ENCODE results near the gene PTX4.

The PTX4 gene, protein sequence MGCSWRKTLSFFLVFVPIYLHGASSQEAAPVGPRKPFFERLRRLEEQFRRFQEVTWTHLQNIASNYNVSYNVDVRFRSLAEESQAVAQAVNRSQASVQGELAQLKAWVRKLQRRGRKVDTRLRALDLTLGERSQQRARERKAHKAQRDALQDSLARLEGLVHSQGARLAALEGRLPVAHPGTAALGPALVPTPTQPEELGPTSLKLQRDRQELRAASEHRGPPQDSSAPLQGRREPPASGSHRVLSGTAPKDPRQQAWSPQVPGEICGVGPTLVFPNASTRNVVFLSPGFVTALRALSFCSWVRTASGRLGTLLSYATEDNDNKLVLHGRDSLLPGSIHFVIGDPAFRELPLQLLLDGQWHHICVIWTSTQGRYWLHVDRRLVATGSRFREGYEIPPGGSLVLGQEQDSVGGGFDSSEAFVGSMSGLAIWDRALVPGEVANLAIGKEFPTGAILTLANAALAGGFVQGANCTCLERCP

DNA sequence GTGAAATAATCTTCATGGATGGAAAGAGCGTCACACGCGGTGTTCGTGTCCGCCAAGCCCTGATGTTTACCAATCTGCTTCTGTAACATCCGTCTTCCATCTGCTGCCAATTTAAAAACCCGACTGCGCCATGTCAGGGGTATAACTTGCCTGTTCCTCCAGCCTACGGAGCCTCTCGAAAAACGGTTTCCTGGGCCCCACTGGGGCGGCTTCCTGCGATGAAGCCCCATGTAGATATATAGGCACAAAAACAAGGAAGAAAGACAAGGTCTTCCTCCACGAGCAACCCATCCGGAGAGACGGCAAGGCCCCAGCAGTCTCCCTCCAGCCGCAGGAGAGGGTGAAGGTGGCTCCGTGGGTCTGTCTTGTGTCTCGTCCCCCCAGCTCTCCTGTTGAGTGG lies at the start of gene PTX4:
TSS of gene PTX4 (minus strand) at position 326 of the 400 bp plus-strand sequence. CDS start at position 291, 35 bp downstream.
- no peak for DNase-seq

DNA sequence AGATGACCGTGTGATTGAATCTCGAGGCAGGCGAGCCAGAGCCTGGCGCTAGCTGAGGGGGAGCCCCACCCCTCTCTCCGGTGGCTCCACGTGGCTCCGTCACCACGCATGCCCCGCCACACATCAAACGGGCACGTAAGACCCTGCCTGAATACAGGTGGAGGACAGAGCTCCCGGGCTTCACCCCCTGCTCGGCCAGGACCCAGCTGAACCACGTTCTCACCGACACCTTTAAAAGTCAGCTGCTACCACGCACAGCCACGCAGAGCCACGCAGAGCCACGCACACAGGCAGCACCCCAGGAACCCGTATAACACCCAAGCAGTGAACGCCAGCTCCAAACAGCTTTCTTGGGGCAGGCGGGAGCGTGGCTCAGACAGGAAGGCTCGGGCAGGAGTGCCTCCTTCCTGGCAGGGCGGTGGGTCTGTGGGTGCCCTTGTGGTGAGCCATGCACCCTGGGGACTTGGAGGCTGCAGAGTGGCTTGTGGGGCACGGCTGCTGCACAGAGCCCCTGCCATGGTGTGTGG lies 49.1 kb upstream of the PTX4 start:
- no peak for DNase-seq

GRCh38 chr16:1537138-1537577 lies 48.4 kb upstream of the PTX4 start:
- no peak for DNase-seq

GRCh38 chr16:1536601-1537000 lies 47.9 kb upstream of the PTX4 start:
- DNase-seq, result no peak

DNA sequence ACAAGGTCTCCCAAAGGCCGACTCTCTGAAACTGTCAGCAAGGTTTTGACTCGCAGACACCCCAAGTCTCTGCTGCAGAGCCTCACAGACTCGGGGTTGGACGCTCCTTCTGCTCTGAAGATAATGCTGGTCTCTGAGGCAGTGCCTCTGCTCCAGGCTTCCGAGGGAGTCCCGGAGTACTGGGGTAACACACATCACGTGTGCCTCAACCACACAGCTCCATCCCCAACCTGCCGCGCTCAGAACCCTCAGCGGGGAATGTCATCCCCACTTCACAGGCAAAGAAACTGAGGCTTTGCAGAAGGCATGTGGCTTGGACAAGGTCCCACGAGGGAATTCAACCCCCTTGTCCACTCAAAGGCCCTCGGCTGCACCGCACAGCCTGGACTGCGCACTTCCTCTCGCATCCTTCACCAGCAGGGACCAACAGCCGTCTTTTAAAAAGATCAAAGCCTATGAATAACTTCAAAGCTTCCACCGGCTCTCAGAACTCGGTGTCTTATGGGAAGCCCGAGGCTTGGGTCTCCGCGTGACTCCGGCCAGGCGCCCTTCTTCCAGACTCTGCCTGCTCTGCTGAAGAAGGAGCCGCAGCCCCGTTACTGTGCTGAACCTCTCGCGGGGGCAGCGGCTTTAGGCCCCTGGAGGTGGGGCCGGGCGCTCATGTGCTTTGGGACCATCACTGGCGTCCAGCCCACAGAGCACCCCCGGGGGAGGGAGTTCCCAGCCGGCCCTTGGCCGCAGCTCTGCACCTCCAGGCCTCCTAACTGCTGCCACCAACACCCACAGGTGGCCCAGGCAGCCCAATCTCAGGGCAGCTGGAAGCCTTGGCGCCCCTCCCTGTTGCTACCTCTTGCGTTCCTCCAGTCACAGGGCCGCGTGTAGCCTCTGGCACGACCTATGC lies 46.9 kb upstream of the PTX4 start:
- DNase-seq, result no peak

GRCh38 chr16:1534021-1535020 lies 45.6 kb upstream of the PTX4 start:
- DNase-seq, result no peak

- peak; percentile 54 for DNase-seq
Measured at GRCh38 chr16:1533443-1533951, 44.8 kb upstream of the PTX4 start, which contains the start of gene TMEM204. Gene TMEM204, plus strand, starts transcription at chr16:1533666. Its CDS starts 610 bp downstream, at chr16:1534276.

DNA sequence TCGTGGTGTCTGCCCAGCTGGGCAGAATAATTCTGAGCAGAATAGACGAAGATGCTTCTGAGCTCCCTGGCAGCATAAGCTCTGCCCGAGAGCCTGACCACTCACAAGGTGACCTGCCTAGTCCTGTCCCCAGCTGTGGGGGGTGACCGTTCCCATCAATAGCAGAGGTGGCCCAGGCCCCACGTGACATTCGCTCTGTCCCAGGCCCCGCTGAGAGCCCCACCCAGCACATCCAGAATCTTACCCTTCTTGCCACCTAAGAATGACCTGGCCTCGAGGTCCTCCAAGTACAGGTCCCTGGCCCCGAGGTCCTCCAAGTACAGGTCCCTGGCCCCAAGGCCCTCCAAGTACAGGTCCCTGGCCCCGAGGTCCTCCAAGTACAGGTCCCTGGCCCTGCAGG lies 44.0 kb upstream of the PTX4 start:
- no peak for DNase-seq

GRCh38 chr16:1532081-1532760 lies 43.5 kb upstream of the PTX4 start:
- DNase-seq, result no peak

GRCh38 chr16:1531638-1531910 lies 42.8 kb upstream of the PTX4 start:
- DNase-seq, result no peak

- DNase-seq, result peak; percentile 71
Measured at GRCh38 chr16:1530883-1531637, 42.3 kb upstream of the PTX4 start.

DNA sequence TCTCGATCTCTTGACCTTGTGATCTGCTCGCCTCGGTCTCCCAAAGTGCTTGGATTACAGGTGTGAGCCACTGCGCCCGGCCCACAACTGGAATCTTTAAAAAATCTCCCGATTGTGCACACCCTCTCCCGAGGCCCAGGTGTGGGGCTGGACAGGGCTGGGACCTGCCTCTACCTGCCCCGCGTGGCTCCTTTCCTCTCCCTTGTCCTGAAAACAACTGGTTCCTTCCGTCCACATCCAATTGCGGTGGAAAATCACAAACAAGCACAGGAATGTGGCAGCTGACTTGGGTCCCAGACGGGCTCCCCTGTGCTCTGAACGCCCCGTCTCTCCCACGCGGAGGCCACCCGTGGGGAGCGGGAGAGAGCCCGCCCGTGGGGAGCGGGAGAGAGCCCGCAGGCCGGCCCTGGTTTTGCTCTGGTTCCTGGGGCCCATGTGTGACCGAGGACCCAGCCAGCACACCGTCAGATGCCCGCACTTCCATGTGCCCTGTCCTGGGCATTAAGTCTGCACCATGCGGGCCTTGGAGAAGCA lies 41.7 kb upstream of the PTX4 start:
- DNase-seq, result no peak

DNA sequence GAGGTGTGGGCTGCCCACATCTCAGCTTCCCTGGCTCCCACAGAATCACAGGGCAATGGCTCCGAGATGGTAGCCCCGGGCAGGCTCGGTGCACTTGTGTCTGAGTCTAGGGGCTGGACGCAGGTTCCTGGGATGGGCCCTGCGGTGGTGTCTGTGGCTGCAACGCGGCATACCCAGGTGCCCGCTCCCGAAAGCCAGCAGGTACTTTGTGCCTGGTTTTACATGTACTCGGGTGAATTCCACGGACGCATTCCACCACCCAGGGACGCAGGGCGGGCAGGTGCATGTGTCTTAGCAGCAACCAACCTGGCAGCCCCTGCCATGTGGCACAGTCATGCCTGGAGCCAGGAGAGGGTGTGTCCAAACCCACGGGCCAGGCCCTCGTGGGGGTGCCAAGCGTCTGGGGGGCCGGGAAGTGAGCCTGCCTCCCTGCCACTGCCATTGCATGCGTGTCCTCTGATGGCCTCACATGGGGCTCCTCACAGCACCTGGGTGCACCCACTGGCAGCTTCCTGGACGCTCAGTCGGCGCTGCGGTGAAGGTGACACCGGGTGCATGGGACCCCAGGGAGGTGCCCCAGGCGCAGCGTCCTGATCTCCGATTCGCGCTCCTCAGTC lies 40.3 kb upstream of the PTX4 start:
- DNase-seq, result no peak

- no peak for DNase-seq
Measured at GRCh38 chr16:1527836-1528811, 39.4 kb upstream of the PTX4 start.

GRCh38 chr16:1526608-1527555 lies 38.1 kb upstream of the PTX4 start:
- DNase-seq, result no peak

- no peak for DNase-seq
Measured at GRCh38 chr16:1525871-1526607, 37.3 kb upstream of the PTX4 start.

DNA sequence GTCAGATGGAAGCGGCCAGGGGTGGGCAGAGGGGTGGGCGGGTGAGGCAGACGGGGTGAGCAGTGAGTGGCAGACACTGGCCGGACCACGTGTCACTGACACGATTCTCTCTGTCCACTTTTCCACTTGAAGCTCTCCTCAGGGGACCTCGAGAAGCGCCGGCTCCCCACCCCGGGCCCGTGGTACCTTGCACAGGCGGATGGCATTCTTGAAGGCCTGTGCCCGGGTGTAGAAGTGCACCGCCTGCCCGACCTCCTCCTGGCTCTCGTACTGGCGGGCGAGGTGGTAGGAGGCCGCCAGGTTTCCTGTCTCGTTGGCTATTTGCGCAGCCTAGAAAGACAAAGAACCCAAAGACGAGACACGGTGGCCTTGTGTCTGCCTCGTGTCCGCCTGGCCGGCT lies 35.6 kb upstream of the PTX4 start:
- no peak for DNase-seq
